GM23338 (cell line): ENCODE results near the gene GPR152. TPM values are rescaled to one million over a fixed set of nuclear protein-coding genes. Genes with fewer than 3 reads are reported as not detected.

Experiments
- ATAC-seq: fragments of 200-7000 bp; cut with Tn5 transposase; 3 replicates; pipeline ENCODE4 v1.9.1; 2020
- DNase-seq: peaks from one replicate; pipeline ENCODE4 v3.0.0-alpha.2; 2015; ENCODE audit warnings: low spot score
- H2AFZ ChIP-seq: fragments of 200-600 bp; sonication (generic); 2 replicates; pipeline ENCODE4 v1.8.0; 2016; ENCODE audit warnings: antibody characterized with exemption, mild to moderate bottlenecking, moderate library complexity
- H3F3A ChIP-seq: fragments of 200-600 bp; sonication (generic); replicated peaks from 2 replicates; pipeline ENCODE4 v1.8.0; 2017; ENCODE audit warnings: antibody characterized with exemption, mixed run types, low read depth
- H3K27ac ChIP-seq: fragments of 200-600 bp; sonication (generic); 2 replicates; pipeline ENCODE4 v1.6.1; 2016; ENCODE audit warnings: low read depth
- H3K27me3 ChIP-seq: fragments of 200-600 bp; sonication (generic); 2 replicates; pipeline ENCODE4 v1.8.0; 2016; ENCODE audit warnings: mild to moderate bottlenecking, mixed run types, moderate library complexity; ENCODE audit not compliant: insufficient read depth
- H3K36me3 ChIP-seq: fragments of 200-600 bp; sonication (generic); 2 replicates; pipeline ENCODE4 v1.8.0; 2016; ENCODE audit warnings: mild to moderate bottlenecking; ENCODE audit not compliant: insufficient read depth
- H3K4me1 ChIP-seq: fragments of 200-600 bp; sonication (generic); 2 replicates; pipeline ENCODE4 v1.8.0; 2016; ENCODE audit warnings: mild to moderate bottlenecking, moderate library complexity; ENCODE audit not compliant: insufficient read depth
- H3K4me2 ChIP-seq: fragments of 200-600 bp; sonication (generic); 2 replicates; pipeline ENCODE4 v1.7.1; 2017; ENCODE audit warnings: mixed run types
- H3K4me3 ChIP-seq: fragments of 200-600 bp; sonication (generic); 2 replicates; pipeline ENCODE4 v1.6.1; 2016; ENCODE audit warnings: mixed run types
- H3K79me2 ChIP-seq: fragments of 200-600 bp; sonication (generic); replicated peaks from 2 replicates; pipeline ENCODE4 v1.8.0; 2017; ENCODE audit warnings: mild to moderate bottlenecking; ENCODE audit not compliant: insufficient read depth
- H3K9me2 ChIP-seq: fragments of 200-600 bp; sonication (generic); 2 replicates; pipeline ENCODE4 v1.8.0; 2017; ENCODE audit not compliant: insufficient read depth
- H4K20me1 ChIP-seq: fragments of 200-600 bp; sonication (generic); replicated peaks from 2 replicates; pipeline ENCODE4 v1.8.0; 2017; ENCODE audit warnings: mild to moderate bottlenecking; ENCODE audit not compliant: insufficient read depth
- H3K27ac Mint-ChIP-seq: 2 replicates; pipeline ENCODE4 v1.8.0; 2020; ENCODE audit warnings: inconsistent platforms, mild to moderate bottlenecking, moderate library complexity, mixed read lengths
- H3K27me3 Mint-ChIP-seq: 3 replicates; pipeline ENCODE4 v1.8.0; 2022; ENCODE audit warnings: low read depth, mild to moderate bottlenecking, moderate library complexity, mixed read lengths, inconsistent platforms; ENCODE audit not compliant: insufficient read depth, poor library complexity
- H3K36me3 Mint-ChIP-seq: 3 replicates; pipeline ENCODE4 v1.8.0; 2021; ENCODE audit warnings: low read depth, mild to moderate bottlenecking, inconsistent platforms, moderate library complexity, mixed read lengths
- H3K4me1 Mint-ChIP-seq: 3 replicates; pipeline ENCODE4 v1.8.0; 2020; ENCODE audit warnings: mild to moderate bottlenecking, inconsistent platforms, mixed read lengths
- H3K4me3 Mint-ChIP-seq: 3 replicates; pipeline ENCODE4 v1.8.0; 2021; ENCODE audit warnings: moderate library complexity, mild to moderate bottlenecking, inconsistent platforms, mixed read lengths
- H3K9me3 Mint-ChIP-seq: 3 replicates; pipeline ENCODE4 v1.8.0; 2020; ENCODE audit warnings: moderate library complexity, mild to moderate bottlenecking, inconsistent platforms, mixed read lengths
- EZH2 ChIP-seq: fragments of 200-600 bp; sonication (generic); IDR thresholded peaks from one replicate; pipeline ENCODE4 v1.8.0; 2017; ENCODE audit warnings: antibody characterized with exemption, mild to moderate bottlenecking, low read depth; ENCODE audit not compliant: unreplicated experiment
- JUNB ChIP-seq: IDR thresholded peaks from one replicate; pipeline ENCODE4 v1.6.1; 2016; ENCODE audit warnings: antibody characterized with exemption; ENCODE audit not compliant: unreplicated experiment
- NANOG ChIP-seq: IDR thresholded peaks from 2 replicates; pipeline ENCODE4 v1.6.1; 2016; ENCODE audit warnings: antibody characterized with exemption, borderline replicate concordance
- POLR2AphosphoS5 ChIP-seq: IDR thresholded peaks from 2 replicates; pipeline ENCODE4 v1.6.1; 2016; ENCODE audit warnings: antibody characterized with exemption, low read depth
- REST ChIP-seq: IDR thresholded peaks from one replicate; pipeline ENCODE4 v1.6.1; 2018; ENCODE audit warnings: antibody characterized with exemption; ENCODE audit not compliant: unreplicated experiment
- STAT1 ChIP-seq: IDR thresholded peaks from one replicate; pipeline ENCODE4 v1.6.1; 2016; ENCODE audit warnings: antibody characterized with exemption; ENCODE audit not compliant: unreplicated experiment
- ZNF114 ChIP-seq: fragments of 250-450 bp; sonication (Bioruptor Pico); IDR thresholded peaks from 2 replicates; pipeline ENCODE4 v1.5.0; 2020; ENCODE audit warnings: mild to moderate bottlenecking, moderate library complexity
- ZNF331 ChIP-seq: fragments of 250-450 bp; sonication (Bioruptor Pico); IDR thresholded peaks from 2 replicates; pipeline ENCODE4 v1.5.0; 2020; ENCODE audit warnings: low read depth, mild to moderate bottlenecking, moderate library complexity
- polyA plus RNA-seq: library from polyadenylated mRNA; unstranded; fragments of >200 nt; fragmentation: Nextera tagmentation; extraction: Ambion mirVana; gene quantifications from 2 replicates; pipeline ENCODE4 v1.2.1, GENCODE V29; 2016
- total RNA-seq: library from RNA; depleted of rRNA; stranded (reverse); fragments of >200 nt; shearing (Covaris generic); gene quantifications from 2 replicates; pipeline ENCODE4 v1.2.3, GENCODE V29; 2014

Gene GPR152
- total and polyA plus RNA-seq, 2 experiments from 2014 or later, result not detected

- Histone ChIP-seq H3K27ac (no peak overlapping the region), H2AFZ (no peak overlapping the region), H3K36me3 (no peaks in the 10 kb centered on the region), H3K4me3 (no peak overlapping the region), H3K79me2 (no peaks in the 10 kb centered on the region), H3K4me1 (no peaks in the 10 kb centered on the region), H3K27me3 (no peaks in the 10 kb centered on the region), H3K4me2 (no peak overlapping the region), H4K20me1 (no peaks in the 10 kb centered on the region), H3F3A (no peaks in the 10 kb centered on the region), H3K9me2 (no peaks in the 10 kb centered on the region)
- ATAC-seq (no peak), DNase-seq (no peak)
- Mint-ChIP-seq H3K27ac (no peak overlapping the region), H3K36me3 (no peaks in the 10 kb centered on the region), H3K27me3 (peaks cover 2% of the 10 kb centered on the region), H3K4me1 (no peaks in the 10 kb centered on the region), H3K4me3 (no peak overlapping the region), H3K9me3 (no peaks in the 10 kb centered on the region)
- TF ChIP-seq EZH2 (no peak), POLR2AphosphoS5 (no peak), REST (no peak)
Observed at GRCh38 chr11:67458266-67458665, 5.7 kb upstream of the GPR152 start.

GRCh38 chr11:67457453-67457852, 4.9 kb upstream of the GPR152 start:
- H3K79me2 ChIP-seq, result no peaks in the 10 kb centered on the region
- no peaks in the 10 kb centered on the region for H3K27me3 ChIP-seq
- no peaks in the 10 kb centered on the region for H3K9me2 ChIP-seq
- H3K27me3 Mint-ChIP-seq, result peaks cover 4% of the 10 kb centered on the region
- no peak overlapping the region for H3K4me3 Mint-ChIP-seq
- TF ChIP-seq ZNF331 (no peak), STAT1 (no peak), JUNB (no peak), POLR2AphosphoS5 (no peak), ZNF114 (CRISPR knock-in tag) (no peak), NANOG (no peak)
- H3K27ac Mint-ChIP-seq, result no peak overlapping the region
- no peaks in the 10 kb centered on the region for H3K4me1 Mint-ChIP-seq
- H3K36me3 ChIP-seq, result no peaks in the 10 kb centered on the region
- H4K20me1 ChIP-seq, result no peaks in the 10 kb centered on the region
- no peaks in the 10 kb centered on the region for H3F3A ChIP-seq
- no peaks in the 10 kb centered on the region for H3K36me3 Mint-ChIP-seq
- no peaks in the 10 kb centered on the region for H3K4me1 ChIP-seq
- no peak overlapping the region for H3K27ac ChIP-seq
- no peak overlapping the region for H2AFZ ChIP-seq
- H3K9me3 Mint-ChIP-seq, result no peaks in the 10 kb centered on the region
- H3K4me3 ChIP-seq, result no peak overlapping the region
- no peak overlapping the region for H3K4me2 ChIP-seq
- no peak for DNase-seq
- no peak for ATAC-seq
